ENCODE data around the gene CFAP74. TPM values are rescaled to one million over a fixed set of nuclear protein-coding genes. Genes with fewer than 3 reads are reported as not detected.
A peak's percentile ranks its signal among the peaks of the same experiment; 100 is the strongest.

CFAP74 gene
- total and polyA plus RNA-seq, 3 donors from 2014 or later, result 16.4 to 25.5 (median 24.9) TPM

DNA sequence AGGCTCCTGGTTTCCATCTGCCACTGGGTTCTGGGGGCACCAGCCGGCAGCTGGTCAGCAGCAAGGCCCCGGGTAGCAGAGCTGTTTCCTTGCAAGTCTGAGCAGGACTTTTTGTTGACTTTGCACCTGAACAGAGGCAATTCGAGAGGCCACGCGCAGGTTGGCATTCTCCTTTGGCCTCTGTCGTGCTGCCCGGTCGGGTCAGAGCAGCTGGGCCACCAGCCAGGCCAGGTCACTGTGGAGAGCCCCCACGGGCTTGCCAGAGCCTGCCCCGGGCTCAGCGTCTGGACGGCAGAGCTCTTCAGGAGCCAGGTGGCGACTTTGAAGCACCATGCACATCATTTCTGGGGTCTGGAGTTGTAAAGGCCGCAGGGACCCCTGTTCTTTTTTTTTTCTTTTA, 56.1 kb downstream of the CFAP74 start:
- H3K36me3 ChIP-seq (ENCODE audit: low read depth, missing control alignments), result no peaks in the 10 kb centered on the region
- TF ChIP-seq CTCF (IDR thresholded peaks at IDR 0.05) (no peak), POLR2A (IDR thresholded peaks at IDR 0.05) (no peak)
- 65 to 88% methylated on average over 4 to 14 of the region's 14 CpGs for WGBS, 2 donors

GRCh38 chr1:1946540-1946939, 57.0 kb downstream of the CFAP74 start:
- WGBS, 2 donors, result 44 to 48% methylated on average over 4 to 11 of the region's 11 CpGs
- no peak overlapping the region for H3K4me3 ChIP-seq
- TF ChIP-seq CTCF (IDR thresholded peaks at IDR 0.05) (no peak), POLR2A (IDR thresholded peaks at IDR 0.05) (no peak)
- H3K36me3 ChIP-seq (ENCODE audit: low read depth, missing control alignments), result no peaks in the 10 kb centered on the region
- H3K27me3 ChIP-seq, result no peaks in the 10 kb centered on the region
- H3K4me1 ChIP-seq, result peaks cover 17% of the 10 kb centered on the region
- peak; percentile 94 for DNase-seq
- no peaks in the 10 kb centered on the region for H3K9me3 ChIP-seq
- H3K27ac ChIP-seq, result no peak overlapping the region
- intact Hi-C loops (cut with DNase I; ENCODE audit: low total_unique reads), result no loop called here

More for the DNA sequence above, 56.1 kb downstream of the CFAP74 start:
- intact Hi-C loops (cut with DNase I; ENCODE audit: low total_unique reads), result no loop called here
- no peaks in the 10 kb centered on the region for H3K27me3 ChIP-seq
- peaks cover 17% of the 10 kb centered on the region for H3K4me1 ChIP-seq
- H3K9me3 ChIP-seq, result no peaks in the 10 kb centered on the region
- no peak overlapping the region for H3K27ac ChIP-seq
- no peak overlapping the region for H3K4me3 ChIP-seq
- DNase-seq, result no peak

DNA sequence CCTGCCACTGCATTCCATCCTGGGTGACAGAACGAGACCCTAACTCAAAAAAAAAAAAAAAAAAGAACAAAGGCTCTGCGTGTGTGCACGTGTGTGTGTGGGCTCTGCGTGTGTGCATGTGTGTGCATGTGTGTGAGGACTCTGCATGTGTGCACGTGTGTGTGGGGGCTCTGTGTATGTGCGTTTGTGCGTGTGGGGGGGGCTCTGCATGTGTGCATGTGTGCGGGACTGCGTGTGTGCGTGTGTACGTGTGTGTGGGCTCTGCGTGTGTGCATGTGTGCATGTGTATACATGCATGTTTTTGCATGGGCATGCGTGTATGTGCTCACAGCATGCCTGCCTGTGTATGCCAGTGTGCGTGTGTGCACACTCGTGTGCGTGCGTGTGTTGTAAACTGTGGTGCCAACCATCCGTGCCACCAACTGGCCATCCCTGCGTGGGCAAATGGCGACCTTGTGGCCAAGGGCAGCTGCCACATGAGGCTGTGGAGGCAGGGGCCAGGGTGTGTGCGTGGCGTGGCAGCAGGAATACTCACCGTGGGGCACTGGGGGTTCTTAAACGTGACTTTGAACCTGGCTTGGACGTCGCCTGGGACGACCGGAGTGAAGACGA, 57.7 kb downstream of the CFAP74 start:
- no peak overlapping the region for H3K27ac ChIP-seq
- intact Hi-C loops (cut with DNase I; ENCODE audit: low total_unique reads), result no loop called here
- no peak for DNase-seq
- TF ChIP-seq CTCF (IDR thresholded peaks at IDR 0.05), result no peak
- TF ChIP-seq POLR2A (IDR thresholded peaks at IDR 0.05), result no peak
- WGBS, 2 donors, result 87 to 95% methylated on average over 17 to 29 of the region's 29 CpGs
- no peak overlapping the region for H3K4me3 ChIP-seq
- H3K9me3 ChIP-seq, result no peaks in the 10 kb centered on the region
- H3K27me3 ChIP-seq, result no peaks in the 10 kb centered on the region
- H3K36me3 ChIP-seq (ENCODE audit: low read depth, missing control alignments), result no peaks in the 10 kb centered on the region
- H3K4me1 ChIP-seq, result peaks cover 17% of the 10 kb centered on the region

DNA sequence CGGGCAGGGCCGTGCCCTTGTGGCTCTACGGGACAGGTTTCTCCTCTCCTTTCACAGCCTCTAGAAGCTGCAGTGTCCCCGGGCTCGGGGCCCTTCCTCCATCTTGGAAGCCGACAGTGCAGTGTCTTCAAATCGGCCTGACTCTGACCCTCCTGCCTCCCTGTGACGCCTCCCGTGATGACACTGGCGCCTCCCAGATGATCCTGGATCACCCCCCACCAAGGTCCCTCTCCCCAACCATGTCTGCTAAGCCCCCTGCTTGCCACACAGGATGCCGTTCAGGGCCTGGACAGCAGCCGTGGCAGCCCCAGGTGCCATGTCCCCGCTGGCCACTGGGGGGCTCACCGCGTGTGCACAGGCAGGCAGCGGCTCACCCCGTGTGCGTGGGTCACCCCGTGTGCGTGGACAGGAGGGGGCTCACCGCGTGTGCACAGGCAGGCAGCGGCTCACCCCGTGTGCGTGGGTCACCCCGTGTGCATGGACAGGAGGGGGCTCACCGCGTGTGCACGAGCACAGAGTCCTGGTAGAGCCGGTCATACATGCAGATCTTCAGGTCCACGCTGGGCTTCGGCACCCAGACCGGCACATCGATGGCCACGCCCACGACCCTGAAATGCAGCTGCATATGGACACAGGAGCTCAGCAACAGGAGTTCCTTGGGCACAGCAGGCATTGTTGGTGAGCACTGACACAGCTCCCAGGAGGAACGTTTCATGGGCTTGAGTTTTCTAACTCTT, 59.6 kb downstream of the CFAP74 start:
- 40 to 61% methylated on average over 13 to 28 of the region's 37 CpGs for WGBS, 2 donors
- H3K9me3 ChIP-seq, result no peaks in the 10 kb centered on the region
- H3K4me3 ChIP-seq, result no peak overlapping the region
- peaks cover 17% of the 10 kb centered on the region for H3K4me1 ChIP-seq
- H3K27ac ChIP-seq, result no peak overlapping the region
- peak; percentile 64 for DNase-seq
- H3K27me3 ChIP-seq, result no peaks in the 10 kb centered on the region
- TF ChIP-seq CTCF (IDR thresholded peaks at IDR 0.05) (peak; percentile 67 to 96 (median 87)), POLR2A (IDR thresholded peaks at IDR 0.05) (no peak)
- H3K36me3 ChIP-seq (ENCODE audit: low read depth, missing control alignments), result no peaks in the 10 kb centered on the region
- intact Hi-C loops (cut with DNase I; ENCODE audit: low total_unique reads), result loop anchor here (5.0 kb wide), 1 partner anchor 98 kb away; no protein-coding TSS in a partner anchor

All from testis (tissue), 3 donors.